Common myeloid progenitor, CD34-positive (primary cell): ENCODE measurements around the gene SOX4.

ENCODE experiments used
- CTCF ChIA-PET: fragments of 350-600 bp; sonication (Branson Sonifier 250); formaldehyde crosslinking; loops from one replicate; lab custom pipeline; 2021; ENCODE audit warnings: antibody characterized with exemption; lab: Charles Lee
- POLR2A ChIA-PET: fragments of 350-600 bp; sonication (Branson Sonifier 250); formaldehyde crosslinking; loops from one replicate; lab custom pipeline; 2021; ENCODE audit warnings: antibody characterized with exemption; lab: Charles Lee
- DNase-seq, 3 donors: peaks; one replicate each; pipeline versions ENCODE4 v3.0.0 to v3.0.0-alpha.2; 2013
- H3K27ac ChIP-seq, 2 experiments: 1 replicate in 1 of 2; 2 replicates in 1 of 2; pipeline ENCODE4 v1.7.0; 2013; ENCODE audit warnings: inconsistent platforms in 2 of 2, low read length in 2 of 2, mild to moderate bottlenecking in 2 of 2, low read depth in 1 of 2, moderate library complexity in 1 of 2; ENCODE audit not compliant: severe bottlenecking in 2 of 2, insufficient read depth in 1 of 2, poor library complexity in 1 of 2
- H3K27me3 ChIP-seq, 5 experiments: replicated peaks in 2 of 5; 1 replicate in 3 of 5; 2 replicates in 2 of 5; pipeline versions ENCODE4 v1.6.1 to v1.7.0; 2013; ENCODE audit warnings: low read length in 4 of 5, mild to moderate bottlenecking in 2 of 5, moderate library complexity in 2 of 5, inconsistent platforms in 1 of 5; ENCODE audit not compliant: insufficient read depth in 5 of 5, control insufficient read depth in 4 of 5
- H3K36me3 ChIP-seq, 4 experiments: 1 replicate in 2 of 4; 2 replicates in 2 of 4; pipeline versions ENCODE4 v1.6.1 to v1.7.0; 2013; ENCODE audit warnings: low read length in 3 of 4, control low read depth in 1 of 4, mild to moderate bottlenecking in 1 of 4; ENCODE audit not compliant: control insufficient read depth in 4 of 4, insufficient read depth in 4 of 4
- H3K4me1 ChIP-seq, 4 experiments: 1 replicate in 3 of 4; 2 replicates in 1 of 4; pipeline versions ENCODE4 v1.6.1 to v1.7.1; 2013; ENCODE audit warnings: low read length in 3 of 4, mild to moderate bottlenecking in 3 of 4, control low read depth in 1 of 4, inconsistent platforms in 1 of 4, moderate library complexity in 1 of 4; ENCODE audit not compliant: control insufficient read depth in 4 of 4, insufficient read depth in 4 of 4; ENCODE audit errors: control extremely low read depth in 1 of 4
- H3K4me3 ChIP-seq, 7 experiments: 1 replicate in 4 of 7; 2 replicates in 3 of 7; pipeline versions ENCODE4 v1.5.1 to v1.7.0; 2013; ENCODE audit warnings: mild to moderate bottlenecking in 7 of 7, low read length in 6 of 7, moderate library complexity in 6 of 7, inconsistent platforms in 2 of 7, low read depth in 2 of 7, control low read depth in 1 of 7; ENCODE audit not compliant: insufficient read depth in 4 of 7, control insufficient read depth in 1 of 7; ENCODE audit errors: extremely low read depth in 1 of 7
- H3K9me3 ChIP-seq, 5 experiments: 1 replicate in 4 of 5; 2 replicates in 1 of 5; pipeline versions ENCODE4 v1.6.1 to v1.7.1; 2013; ENCODE audit warnings: low read length in 4 of 5, mild to moderate bottlenecking in 2 of 5, inconsistent platforms in 1 of 5, low read depth in 1 of 5, moderate library complexity in 1 of 5; ENCODE audit not compliant: control insufficient read depth in 4 of 5, insufficient read depth in 2 of 5; ENCODE audit errors: control extremely low read depth in 1 of 5
- WGBS: methylation state at CpG from one replicate; pipeline ENCODE4 v1.1.5; 2013; ENCODE audit not compliant: insufficient coverage; 5-methylcytosine and 5-hydroxymethylcytosine counted together

SOX4 gene

DNA sequence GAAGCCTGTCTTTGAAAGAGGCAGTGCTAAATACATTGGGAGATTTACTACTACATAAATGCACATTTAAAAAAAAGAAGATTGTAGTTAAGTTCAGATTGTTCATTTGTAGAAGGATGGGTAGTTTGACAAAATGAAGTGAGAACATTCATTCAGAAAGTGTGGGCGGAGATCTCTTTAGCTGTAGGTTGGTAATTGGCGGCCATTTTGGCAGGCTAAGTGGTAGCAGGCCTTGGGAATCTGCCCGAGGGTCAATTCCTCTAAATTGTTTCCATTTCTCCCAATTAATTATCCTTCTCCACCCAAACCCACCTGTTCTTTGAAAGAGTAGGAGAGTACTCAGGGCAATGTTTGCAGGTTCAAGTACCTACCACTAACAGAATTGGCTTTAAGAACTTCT is 17.9 kb downstream of the SOX4 start:
- ChIA-PET CTCF (interaction anchor here (0.7 to 1.1 kb wide), 2 partner anchors 26 to 389 kb away, joined by 3 read pairs; no protein-coding TSS in a partner anchor), POLR2A (no interaction called here)
- H3K27me3 ChIP-seq, result no peaks in the 10 kb centered on the region
- H3K9me3 ChIP-seq, result no peaks in the 10 kb centered on the region
- no peaks in the 10 kb centered on the region for H3K36me3 ChIP-seq
- H3K4me3 ChIP-seq, result no peak overlapping the region
- no CpG with 5 or more reads among the region's 3 CpGs for WGBS
- DNase-seq, result no peak
- H3K27ac ChIP-seq, result no peak overlapping the region
- H3K4me1 ChIP-seq, result peaks cover 3 to 46% (median 28%) of the 10 kb centered on the region in 4 experiments

DNA sequence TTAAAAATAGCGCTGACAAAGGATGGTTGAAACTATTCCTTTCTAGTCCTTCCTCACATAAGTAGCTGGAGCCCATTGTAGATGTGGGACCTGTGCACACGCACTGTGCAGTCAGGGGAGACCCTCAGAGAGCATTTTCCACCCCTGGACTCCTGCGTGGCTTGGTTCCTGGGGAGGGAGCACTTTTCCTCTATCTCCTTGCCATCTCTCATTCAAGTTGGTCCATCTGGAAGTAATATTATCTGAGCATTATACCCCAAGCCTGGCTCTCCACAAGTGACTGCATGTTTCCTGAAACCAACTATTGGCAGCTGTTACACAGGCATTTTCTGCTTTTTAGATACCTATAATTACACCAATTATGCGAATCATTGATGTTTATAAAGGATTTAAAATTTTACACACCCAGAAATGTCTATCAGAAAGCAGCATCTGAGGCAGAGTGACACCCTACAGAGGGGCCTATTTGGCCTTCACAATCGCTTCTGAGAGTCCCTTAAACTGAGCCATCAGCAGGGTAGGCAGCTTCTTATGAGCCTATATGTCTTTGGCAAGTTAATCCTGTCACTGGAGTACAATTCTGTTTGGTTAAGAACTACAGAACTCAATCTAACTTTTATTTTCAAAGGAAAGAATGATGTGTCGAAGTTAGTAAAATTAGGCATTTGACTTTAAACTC is 18.7 kb downstream of the SOX4 start:
- no peaks in the 10 kb centered on the region for H3K36me3 ChIP-seq
- CTCF ChIA-PET, result interaction anchor here (1.1 kb wide), 1 partner anchor 25 kb away, joined by 3 read pairs; no protein-coding TSS in a partner anchor
- no peak overlapping the region for H3K4me3 ChIP-seq
- POLR2A ChIA-PET, result no interaction called here
- DNase-seq, result no peak
- 92% methylated on average over 4 of the region's 6 CpGs for WGBS
- no peaks in the 10 kb centered on the region for H3K27me3 ChIP-seq
- H3K27ac ChIP-seq, result no peak overlapping the region
- peaks cover 3 to 46% (median 28%) of the 10 kb centered on the region in 4 experiments for H3K4me1 ChIP-seq
- H3K9me3 ChIP-seq, result no peaks in the 10 kb centered on the region

DNA sequence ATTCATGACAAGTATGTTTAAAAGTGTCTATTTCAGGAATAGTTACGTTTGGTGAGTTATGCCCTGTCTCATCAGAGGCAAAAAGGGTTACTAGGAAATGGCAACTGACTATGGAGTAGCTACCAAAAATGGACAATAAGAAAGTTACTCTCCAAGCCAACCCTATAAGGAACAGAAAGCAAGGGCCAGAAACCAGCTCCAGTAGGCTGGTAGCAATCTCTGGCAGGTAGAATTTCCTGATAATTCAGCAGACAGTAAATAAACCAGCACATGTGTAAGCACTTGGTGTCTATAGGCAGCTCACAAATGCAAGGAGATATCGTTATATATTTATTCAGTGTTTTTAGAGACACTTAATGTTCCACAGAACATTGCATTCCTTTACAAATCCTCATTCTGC is 20.3 kb downstream of the SOX4 start:
- no peaks in the 10 kb centered on the region for H3K9me3 ChIP-seq
- ChIA-PET CTCF (no interaction called here), POLR2A (interaction anchor here (1.7 kb wide), 1 partner anchor 12 kb away, joined by 4 read pairs; no protein-coding TSS in a partner anchor)
- no peaks in the 10 kb centered on the region for H3K27me3 ChIP-seq
- peaks cover 3 to 46% (median 28%) of the 10 kb centered on the region in 4 experiments for H3K4me1 ChIP-seq
- no peak for DNase-seq
- no peak overlapping the region for H3K4me3 ChIP-seq
- H3K36me3 ChIP-seq, result no peaks in the 10 kb centered on the region
- WGBS, result no CpG with 5 or more reads among the region's 2 CpGs
- no peak overlapping the region for H3K27ac ChIP-seq

DNA sequence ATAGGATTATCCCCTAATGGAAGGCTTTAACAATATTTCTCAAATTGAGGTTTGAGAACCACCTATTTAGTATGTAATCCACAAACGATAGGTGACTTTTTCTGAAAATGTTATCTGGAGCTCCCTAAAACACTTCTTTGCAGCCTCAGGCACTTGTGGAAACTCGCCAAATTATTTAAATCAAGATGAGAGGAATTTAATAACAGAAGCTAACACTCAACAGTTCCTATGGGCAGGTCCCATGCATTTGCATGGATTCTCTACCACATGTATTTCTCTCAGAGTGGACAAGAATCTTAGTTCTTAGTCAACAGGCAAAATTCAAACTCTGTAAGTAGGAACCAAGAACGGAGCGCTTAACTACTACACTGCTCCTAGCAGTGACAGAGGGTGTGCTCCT is 20.7 kb downstream of the SOX4 start:
- H3K36me3 ChIP-seq, result no peaks in the 10 kb centered on the region
- ChIA-PET POLR2A (interaction anchor here (1.7 kb wide), 1 partner anchor 12 kb away, joined by 4 read pairs; no protein-coding TSS in a partner anchor), CTCF (no interaction called here)
- peaks cover 3 to 46% (median 28%) of the 10 kb centered on the region in 4 experiments for H3K4me1 ChIP-seq
- no peak overlapping the region for H3K4me3 ChIP-seq
- no peaks in the 10 kb centered on the region for H3K27me3 ChIP-seq
- WGBS, result 89% methylated on average over 3 of the region's 4 CpGs
- H3K9me3 ChIP-seq, result no peaks in the 10 kb centered on the region
- DNase-seq, result no peak
- no peak overlapping the region for H3K27ac ChIP-seq

- Histone ChIP-seq H3K4me3 (no peak overlapping the region), H3K27ac (no peak overlapping the region), H3K4me1 (peaks cover 3 to 35% (median 20%) of the 10 kb centered on the region in 4 experiments), H3K27me3 (no peaks in the 10 kb centered on the region), H3K9me3 (no peaks in the 10 kb centered on the region), H3K36me3 (no peaks in the 10 kb centered on the region)
- POLR2A ChIA-PET, result interaction anchor here (1.7 kb wide), 1 partner anchor 13 kb away, joined by 4 read pairs; no protein-coding TSS in a partner anchor
- CTCF ChIA-PET, result no interaction called here
- peak in 2 of 3 donors; percentile 77 to 82 for DNase-seq
- 60% methylated on average over 2 of the region's 3 CpGs for WGBS
Observed at GRCh38 chr6:21615504-21615903, 22.0 kb downstream of the SOX4 start.

DNA sequence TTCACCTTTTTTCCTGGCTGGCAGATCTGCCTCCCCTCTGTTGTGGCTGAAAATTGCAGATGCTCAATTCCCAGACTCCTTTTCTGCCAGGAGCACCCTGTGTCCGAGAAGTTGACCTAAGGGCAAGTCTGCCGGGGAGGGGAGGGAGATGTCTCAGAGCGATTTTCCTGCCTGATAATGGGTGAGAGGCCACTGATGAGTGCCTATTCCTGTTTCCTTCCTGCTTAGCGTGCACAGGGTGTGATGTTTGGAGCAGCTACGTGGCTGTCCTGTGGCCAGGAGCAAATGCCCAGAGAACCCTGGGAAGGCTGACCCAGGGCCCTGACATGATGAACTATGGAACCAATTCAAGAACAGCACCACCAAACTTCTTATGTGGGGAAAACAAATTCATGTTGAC is 22.5 kb downstream of the SOX4 start:
- Histone ChIP-seq H3K9me3 (no peaks in the 10 kb centered on the region), H3K4me1 (peaks cover 3 to 30% (median 16%) of the 10 kb centered on the region in 4 experiments), H3K36me3 (no peaks in the 10 kb centered on the region), H3K27ac (no peak overlapping the region), H3K27me3 (no peaks in the 10 kb centered on the region), H3K4me3 (no peak overlapping the region)
- DNase-seq, result no peak
- ChIA-PET POLR2A (no interaction called here), CTCF (no interaction called here)
- 11% methylated on average over 2 of the region's 5 CpGs for WGBS

DNA sequence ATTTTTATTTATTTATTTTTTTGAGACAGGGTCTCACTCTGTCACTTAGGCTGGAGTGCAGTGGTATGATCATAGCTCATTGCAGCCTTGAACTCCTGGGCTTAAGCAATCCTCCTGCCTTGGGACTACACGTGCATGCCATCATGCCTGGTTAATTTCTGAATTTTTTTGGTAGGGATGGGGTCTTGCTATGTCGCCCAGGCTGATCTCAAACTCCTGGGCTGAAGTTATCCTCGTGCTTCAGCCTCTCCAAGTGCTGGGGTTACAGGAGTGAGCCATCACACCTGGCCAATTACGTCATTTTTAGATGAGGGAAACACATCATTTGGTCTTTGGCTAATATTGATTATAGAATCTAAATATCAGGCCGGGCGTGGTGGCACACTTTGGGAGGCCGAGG is 32.1 kb downstream of the SOX4 start:
- no peaks in the 10 kb centered on the region for H3K27me3 ChIP-seq
- POLR2A ChIA-PET, result no interaction called here
- H3K36me3 ChIP-seq, result no peaks in the 10 kb centered on the region
- H3K4me1 ChIP-seq, result peaks cover 0 to 6% (median 3%) of the 10 kb centered on the region in 4 experiments
- CTCF ChIA-PET, result no interaction called here
- H3K27ac ChIP-seq, result no peak overlapping the region
- no peak for DNase-seq
- WGBS, result 100% methylated on average over 3 of the region's 7 CpGs
- no peak overlapping the region for H3K4me3 ChIP-seq
- no peaks in the 10 kb centered on the region for H3K9me3 ChIP-seq
